Activated B cell treated with CpG ODN at 0.5 μM for 24 hours (primary cell): Measurements from ENCODE around the gene BEND7. TPM values are rescaled to one million over a fixed set of nuclear protein-coding genes. Genes with fewer than 3 reads are reported as not detected.

Experiments used
- ATAC-seq: fragments of 200-7000 bp; cut with Tn5 transposase; one replicate; pipeline ENCODE4 v1.10.0; 2021; ENCODE audit warnings: low read depth, mild to moderate bottlenecking, moderate library complexity
- CTCF ChIA-PET: fragments of 350-600 bp; sonication (Branson Sonifier 250); formaldehyde crosslinking; loops from one replicate; lab custom pipeline; 2021; ENCODE audit warnings: antibody characterized with exemption; lab: Charles Lee
- POLR2A ChIA-PET: fragments of 350-600 bp; sonication (Branson Sonifier 250); formaldehyde crosslinking; loops from one replicate; lab custom pipeline; 2021; ENCODE audit warnings: antibody characterized with exemption; lab: Charles Lee
- DNase-seq: peaks from one replicate; pipeline ENCODE4 v3.0.0; 2022
- H3K27ac Mint-ChIP-seq: one replicate; pipeline ENCODE4 v1.8.0; 2020; ENCODE audit warnings: mixed read lengths
- H3K27me3 Mint-ChIP-seq: one replicate; pipeline ENCODE4 v1.8.0; 2021; ENCODE audit warnings: mixed read lengths
- H3K36me3 Mint-ChIP-seq: one replicate; pipeline ENCODE4 v1.8.0; 2021; ENCODE audit warnings: low read depth, mixed read lengths
- H3K4me1 Mint-ChIP-seq: one replicate; pipeline ENCODE4 v1.8.0; 2021; ENCODE audit warnings: mixed read lengths
- H3K4me3 Mint-ChIP-seq: one replicate; pipeline ENCODE4 v1.8.0; 2020; ENCODE audit warnings: mild to moderate bottlenecking, mixed read lengths
- H3K9me3 Mint-ChIP-seq: one replicate; pipeline ENCODE4 v1.8.0; 2020; ENCODE audit warnings: mixed read lengths
- intact Hi-C: fragments of 100-400 bp; cut with micrococcal nuclease; formaldehyde crosslinking; loops from one replicate; pipeline ENCODE4 v1.15.1; 2024
- total RNA-seq: library from RNA; stranded (reverse); gene quantifications from 2 replicates; pipeline ENCODE4 v1.2.3, GENCODE V29; 2022
- TF ChIP-seq, protein P1 (sequence below): fragments of 200-600 bp; IDR thresholded peaks from one replicate; pipeline ENCODE4 v1.8.0; 2022; ENCODE audit warnings: antibody characterized with exemption, mild to moderate bottlenecking

Gene BEND7
- total RNA-seq, 1 donor from 2014 or later: not detected

DNA sequence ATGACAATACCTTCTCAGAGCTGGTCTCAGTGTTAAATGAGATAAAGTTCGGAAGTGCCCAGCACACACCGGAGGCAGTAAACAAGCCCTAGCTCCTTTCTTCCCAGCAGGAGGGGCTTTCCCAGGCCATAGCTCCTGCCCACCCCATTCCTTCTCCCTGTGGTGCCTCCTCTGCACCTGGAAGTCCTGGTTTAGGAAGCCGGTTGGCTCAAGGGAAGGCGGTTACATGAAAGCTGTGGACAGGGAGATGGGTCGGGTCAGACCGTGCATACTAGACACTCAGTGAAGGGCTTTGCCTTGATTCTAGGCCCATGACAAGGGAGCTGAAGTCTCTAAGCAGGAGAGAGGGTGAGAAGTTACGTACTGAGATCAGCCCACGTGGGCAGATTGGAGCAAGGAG is 8.6 kb downstream of the BEND7 start:
- intact Hi-C loops: no loop called here
- POLR2A ChIA-PET: no interaction called here
- Mint-ChIP-seq H3K27ac (no peak overlapping the region), H3K36me3 (no peaks in the 10 kb centered on the region), H3K4me1 (no peaks in the 10 kb centered on the region), H3K27me3 (peaks cover 23% of the 10 kb centered on the region), H3K9me3 (no peaks in the 10 kb centered on the region), H3K4me3 (no peak overlapping the region)
- no peak for DNase-seq
- TF ChIP-seq, protein P1, sequence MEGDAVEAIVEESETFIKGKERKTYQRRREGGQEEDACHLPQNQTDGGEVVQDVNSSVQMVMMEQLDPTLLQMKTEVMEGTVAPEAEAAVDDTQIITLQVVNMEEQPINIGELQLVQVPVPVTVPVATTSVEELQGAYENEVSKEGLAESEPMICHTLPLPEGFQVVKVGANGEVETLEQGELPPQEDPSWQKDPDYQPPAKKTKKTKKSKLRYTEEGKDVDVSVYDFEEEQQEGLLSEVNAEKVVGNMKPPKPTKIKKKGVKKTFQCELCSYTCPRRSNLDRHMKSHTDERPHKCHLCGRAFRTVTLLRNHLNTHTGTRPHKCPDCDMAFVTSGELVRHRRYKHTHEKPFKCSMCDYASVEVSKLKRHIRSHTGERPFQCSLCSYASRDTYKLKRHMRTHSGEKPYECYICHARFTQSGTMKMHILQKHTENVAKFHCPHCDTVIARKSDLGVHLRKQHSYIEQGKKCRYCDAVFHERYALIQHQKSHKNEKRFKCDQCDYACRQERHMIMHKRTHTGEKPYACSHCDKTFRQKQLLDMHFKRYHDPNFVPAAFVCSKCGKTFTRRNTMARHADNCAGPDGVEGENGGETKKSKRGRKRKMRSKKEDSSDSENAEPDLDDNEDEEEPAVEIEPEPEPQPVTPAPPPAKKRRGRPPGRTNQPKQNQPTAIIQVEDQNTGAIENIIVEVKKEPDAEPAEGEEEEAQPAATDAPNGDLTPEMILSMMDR: no peak
- CTCF ChIA-PET: no interaction called here
- no peak for ATAC-seq

DNA sequence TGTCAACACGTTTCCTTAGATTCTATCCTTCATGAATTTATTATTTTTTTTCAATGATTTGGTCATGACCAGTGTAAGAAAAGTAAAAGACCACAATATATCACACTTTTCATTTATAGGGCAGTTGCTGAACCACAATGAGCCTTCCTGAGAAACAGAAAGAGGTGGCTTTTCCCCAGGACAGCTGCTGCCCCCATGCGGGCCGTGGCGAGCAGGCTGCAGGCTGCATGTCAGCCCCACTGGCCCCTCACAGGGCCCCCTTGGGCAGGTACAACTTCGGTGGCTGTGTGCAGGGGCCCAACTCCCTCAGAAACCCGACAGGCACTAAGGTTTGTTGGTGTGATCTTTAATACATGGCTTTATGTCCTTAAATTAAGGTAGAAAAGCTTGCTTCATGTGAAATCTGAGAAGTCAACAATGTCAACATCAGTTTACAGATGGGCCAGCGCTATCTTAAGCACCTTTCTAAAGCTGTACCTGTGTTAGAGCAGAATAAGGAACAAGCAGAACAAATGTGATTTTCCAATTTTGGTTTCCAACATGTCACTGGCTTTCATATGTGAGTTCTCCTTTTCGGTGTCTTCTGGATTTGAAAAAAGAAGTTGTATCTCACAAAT is 10.6 kb downstream of the BEND7 start:
- H3K27me3 Mint-ChIP-seq: peaks cover 12% of the 10 kb centered on the region
- H3K4me3 Mint-ChIP-seq: no peak overlapping the region
- H3K4me1 Mint-ChIP-seq: no peaks in the 10 kb centered on the region
- POLR2A ChIA-PET: no interaction called here
- DNase-seq (no peak), ATAC-seq (no peak)
- intact Hi-C loops: loop anchor here (5.0 kb wide), 1 partner anchor 146 kb away; no protein-coding TSS in a partner anchor
- TF ChIP-seq, protein P1: no peak
- CTCF ChIA-PET: no interaction called here
- H3K27ac Mint-ChIP-seq: no peak overlapping the region
- H3K9me3 Mint-ChIP-seq: no peaks in the 10 kb centered on the region
- no peaks in the 10 kb centered on the region for H3K36me3 Mint-ChIP-seq

DNA sequence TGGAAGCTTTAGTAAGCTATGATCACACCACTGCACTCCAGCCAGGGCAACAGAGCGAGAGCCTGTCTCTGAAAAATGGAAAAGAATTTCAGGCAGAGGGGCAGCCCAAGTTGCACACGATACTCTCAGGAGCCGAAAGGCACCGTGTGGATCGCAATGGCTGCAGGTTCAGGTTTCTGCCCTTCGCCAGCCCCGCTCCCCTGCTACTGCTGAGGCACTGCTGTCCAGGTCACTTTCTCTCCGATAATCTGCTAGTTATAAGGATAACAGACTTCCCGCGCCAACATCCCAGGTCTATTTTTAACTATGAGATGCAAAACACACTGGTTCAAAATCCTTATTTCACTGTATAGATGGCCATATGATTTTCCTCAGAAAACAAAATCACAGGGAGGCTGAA is 11.1 kb downstream of the BEND7 start:
- intact Hi-C loops: loop anchor here (5.0 kb wide), 1 partner anchor 145 kb away; no protein-coding TSS in a partner anchor
- ATAC-seq (no peak), DNase-seq (no peak)
- Mint-ChIP-seq H3K27ac (no peak overlapping the region), H3K4me3 (no peak overlapping the region), H3K36me3 (no peaks in the 10 kb centered on the region), H3K27me3 (peaks cover 7% of the 10 kb centered on the region), H3K9me3 (no peaks in the 10 kb centered on the region), H3K4me1 (no peaks in the 10 kb centered on the region)
- CTCF ChIA-PET: no interaction called here
- TF ChIP-seq, protein P1: no peak
- POLR2A ChIA-PET: no interaction called here

DNA sequence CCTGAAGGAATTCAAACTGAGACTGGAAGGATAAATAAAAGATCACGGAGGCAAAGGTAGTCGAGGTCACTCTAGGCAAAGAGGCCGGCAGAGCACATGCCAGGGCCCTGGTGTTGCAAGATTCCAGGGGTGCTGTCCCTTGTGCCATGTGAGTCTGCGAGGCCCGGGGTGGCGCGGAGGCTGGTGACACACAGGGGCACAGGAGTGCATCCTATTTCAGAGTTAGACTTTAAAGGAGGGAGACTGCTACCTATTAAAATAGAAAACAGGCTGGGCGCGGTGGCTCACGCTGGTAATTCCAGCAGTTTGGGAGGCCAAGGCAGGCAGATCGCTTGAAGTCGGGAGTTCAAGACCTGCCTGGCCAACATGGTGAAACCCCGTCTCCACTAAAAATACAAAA is 12.6 kb downstream of the BEND7 start:
- Mint-ChIP-seq H3K4me3 (no peak overlapping the region), H3K36me3 (no peaks in the 10 kb centered on the region), H3K4me1 (no peaks in the 10 kb centered on the region), H3K9me3 (no peaks in the 10 kb centered on the region), H3K27ac (no peak overlapping the region), H3K27me3 (peaks cover 5% of the 10 kb centered on the region)
- CTCF ChIA-PET: no interaction called here
- ATAC-seq (no peak), DNase-seq (no peak)
- POLR2A ChIA-PET: no interaction called here
- TF ChIP-seq, protein P1: no peak
- intact Hi-C loops: loop anchor here (5.0 kb wide), 1 partner anchor 144 kb away; no protein-coding TSS in a partner anchor

DNA sequence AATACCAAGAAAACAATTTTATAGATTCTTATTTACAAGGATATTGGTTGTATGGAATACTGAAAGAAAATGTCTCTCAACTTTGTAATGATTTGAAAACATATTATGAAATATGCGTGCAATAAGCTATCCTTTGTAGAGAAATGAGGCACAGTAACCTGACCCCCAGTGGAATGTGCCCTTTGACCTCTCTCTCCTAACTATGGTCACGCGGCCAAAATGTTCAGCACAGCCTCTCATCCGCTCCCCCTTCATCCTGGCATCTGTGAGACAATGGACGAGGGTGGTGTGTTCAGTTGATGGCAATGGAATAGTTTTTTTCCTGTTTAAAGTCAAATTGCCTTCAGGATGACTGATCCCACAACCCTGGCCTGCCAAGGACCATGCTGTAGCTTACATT is 13.3 kb downstream of the BEND7 start:
- ATAC-seq (no peak), DNase-seq (no peak)
- peaks cover 5% of the 10 kb centered on the region for H3K27me3 Mint-ChIP-seq
- TF ChIP-seq, protein P1: no peak
- H3K9me3 Mint-ChIP-seq: no peaks in the 10 kb centered on the region
- ChIA-PET CTCF (no interaction called here), POLR2A (no interaction called here)
- H3K4me3 Mint-ChIP-seq: no peak overlapping the region
- no peaks in the 10 kb centered on the region for H3K4me1 Mint-ChIP-seq
- H3K27ac Mint-ChIP-seq: no peak overlapping the region
- H3K36me3 Mint-ChIP-seq: no peaks in the 10 kb centered on the region
- intact Hi-C loops: loop anchor here (5.0 kb wide), 1 partner anchor 143 kb away; no protein-coding TSS in a partner anchor
